ENCODE measurements around the gene MYL6.

The MYL6 gene

DNA sequence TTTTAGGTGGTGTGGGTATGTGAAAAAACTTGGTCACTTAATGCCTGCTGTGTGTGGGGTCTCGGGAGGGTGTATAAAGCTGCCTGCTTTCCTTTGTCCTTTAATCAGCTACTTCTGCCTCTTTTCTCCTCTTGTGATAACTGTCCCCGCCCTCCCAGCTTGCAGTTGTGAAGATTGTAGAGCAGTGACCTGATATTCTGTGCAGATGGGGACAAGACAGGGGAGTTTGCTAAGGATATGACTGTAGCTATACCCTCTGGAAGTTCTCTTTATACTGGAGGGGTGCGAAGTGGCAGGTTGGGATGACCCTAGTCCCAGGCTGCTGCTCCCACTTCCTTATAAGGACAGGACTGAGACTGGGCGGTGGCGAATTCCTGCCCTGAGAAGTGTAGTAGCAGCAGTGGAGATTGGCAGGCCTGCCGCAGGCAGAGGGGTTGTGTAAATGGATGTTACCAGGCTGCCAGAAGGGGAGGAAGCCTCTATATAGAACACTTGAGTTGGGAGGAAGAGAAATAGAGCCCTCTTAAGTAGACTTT is 835 bp downstream of the MYL6 start:
- no peak for DNase-seq

DNA sequence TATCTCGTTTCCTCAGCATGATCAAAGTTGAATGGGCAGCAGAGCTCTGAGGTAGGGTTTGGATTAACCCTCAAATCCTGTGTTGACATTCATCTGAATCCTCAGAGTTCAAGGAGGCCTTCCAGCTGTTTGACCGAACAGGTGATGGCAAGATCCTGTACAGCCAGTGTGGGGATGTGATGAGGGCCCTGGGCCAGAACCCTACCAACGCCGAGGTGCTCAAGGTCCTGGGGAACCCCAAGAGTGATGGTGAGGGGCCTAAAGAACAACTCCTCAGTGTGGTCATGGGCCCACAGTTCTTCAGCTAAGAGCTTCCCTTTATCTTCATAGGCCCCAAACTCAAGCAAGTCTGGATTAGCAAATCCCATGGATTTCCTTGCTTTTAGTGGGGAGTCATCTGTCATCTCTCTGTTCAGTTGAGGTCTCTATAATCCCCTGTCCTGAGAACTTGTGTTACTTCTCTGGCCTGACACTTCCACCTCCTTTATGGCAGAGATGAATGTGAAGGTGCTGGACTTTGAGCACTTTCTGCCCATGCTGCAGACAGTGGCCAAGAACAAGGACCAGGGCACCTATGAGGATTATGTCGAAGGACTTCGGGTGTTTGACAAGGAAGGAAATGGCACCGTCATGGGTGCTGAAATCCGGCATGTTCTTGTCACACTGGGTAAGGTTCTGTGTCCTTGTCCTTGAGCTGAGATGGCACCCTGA is 1.5 kb downstream of the MYL6 start:
- DNase-seq, result no peak

DNA sequence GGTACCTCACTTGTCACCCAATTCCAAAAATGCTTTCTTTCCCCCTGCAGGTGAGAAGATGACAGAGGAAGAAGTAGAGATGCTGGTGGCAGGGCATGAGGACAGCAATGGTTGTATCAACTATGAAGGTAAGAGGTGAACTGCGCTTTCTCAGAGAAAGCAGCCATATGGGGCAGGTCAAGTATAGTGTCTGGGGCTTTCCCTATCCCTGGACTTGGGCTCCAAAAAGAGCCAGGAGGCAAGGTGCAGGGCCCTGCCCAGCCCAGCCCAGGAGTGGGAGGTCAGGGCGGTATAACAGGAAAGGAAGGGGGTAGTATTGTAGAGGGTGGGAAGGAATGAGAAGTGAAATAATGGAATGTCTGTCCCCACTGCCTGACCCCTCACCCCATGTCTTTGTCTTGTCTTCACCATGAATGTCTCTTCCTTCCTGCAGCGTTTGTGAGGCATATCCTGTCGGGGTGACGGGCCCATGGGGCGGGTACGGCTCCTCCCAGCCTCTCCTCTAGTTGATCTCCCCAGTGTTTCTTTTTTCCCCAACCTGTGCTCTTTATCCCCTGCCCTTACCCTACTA is 2.1 kb downstream of the MYL6 start:
- DNase-seq, result peak; percentile 56

DNA sequence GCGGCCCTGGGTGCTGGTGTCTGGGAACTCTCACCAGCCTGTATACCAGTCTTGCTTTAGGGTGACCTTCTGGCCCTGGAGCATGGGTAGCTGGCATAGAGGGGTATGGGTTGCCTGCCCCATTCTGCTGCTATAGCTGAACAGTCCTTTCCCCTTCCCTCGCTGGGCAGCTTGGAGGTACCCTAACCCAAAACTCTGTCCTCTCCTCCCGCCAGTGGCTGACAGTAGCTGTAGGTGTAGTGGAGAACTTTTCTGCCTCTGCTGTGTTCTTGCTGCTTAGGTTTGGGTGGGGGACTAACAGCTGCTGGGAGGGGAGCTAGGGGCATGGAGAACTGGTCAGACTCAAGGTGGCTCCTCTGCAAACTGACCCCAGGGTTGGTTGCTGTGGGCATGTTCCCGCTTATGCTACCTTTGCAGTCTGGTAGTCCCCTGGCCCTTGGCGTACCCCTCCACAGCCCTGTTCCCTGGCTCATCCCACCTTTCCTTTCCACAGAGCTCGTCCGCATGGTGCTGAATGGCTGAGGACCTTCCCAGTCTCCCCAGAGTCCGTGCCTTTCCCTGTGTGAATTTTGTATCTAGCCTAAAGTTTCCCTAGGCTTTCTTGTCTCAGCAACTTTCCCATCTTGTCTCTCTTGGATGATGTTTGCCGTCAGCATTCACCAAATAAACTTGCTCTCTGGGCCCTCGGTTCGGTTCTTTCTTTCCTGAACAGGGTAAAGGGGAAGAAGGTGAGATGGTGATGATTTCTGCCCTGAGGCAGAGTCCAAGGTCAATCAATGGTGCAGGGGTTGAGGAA is 2.9 kb downstream of the MYL6 start:
- no peak for DNase-seq

DNA sequence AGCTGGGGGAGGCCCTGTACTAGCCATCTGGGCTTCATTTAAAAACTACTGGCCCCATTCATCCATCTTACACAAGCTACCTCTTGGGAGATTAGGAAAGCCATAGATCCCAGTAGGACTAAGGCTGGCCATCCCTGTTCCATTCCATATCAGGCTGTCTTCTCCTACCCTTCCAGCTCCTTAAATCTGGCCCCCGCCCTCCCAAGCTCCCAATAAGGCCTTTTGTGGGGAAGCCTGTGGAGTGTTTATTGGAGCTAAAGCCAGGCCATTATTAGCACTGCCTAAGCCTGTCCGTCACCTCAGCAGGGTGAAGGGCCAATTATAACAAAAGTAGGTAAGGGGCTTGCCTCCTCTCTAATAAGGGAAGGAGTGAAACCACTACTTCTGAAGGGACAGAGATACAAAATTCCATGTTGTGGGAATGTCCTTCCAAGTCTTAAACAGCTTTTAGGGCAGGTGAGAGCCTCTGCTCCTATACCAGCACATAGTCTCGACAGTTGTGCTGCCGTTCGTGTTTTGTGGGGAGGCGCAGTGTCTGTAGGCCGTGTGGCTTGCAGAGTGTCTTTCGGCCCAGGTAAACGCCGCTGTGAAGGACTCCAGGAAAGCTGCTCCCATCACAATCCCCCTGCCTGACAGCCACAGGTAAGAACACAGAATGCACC is 3.7 kb downstream of the MYL6 start:
- DNase-seq, result no peak

DNA sequence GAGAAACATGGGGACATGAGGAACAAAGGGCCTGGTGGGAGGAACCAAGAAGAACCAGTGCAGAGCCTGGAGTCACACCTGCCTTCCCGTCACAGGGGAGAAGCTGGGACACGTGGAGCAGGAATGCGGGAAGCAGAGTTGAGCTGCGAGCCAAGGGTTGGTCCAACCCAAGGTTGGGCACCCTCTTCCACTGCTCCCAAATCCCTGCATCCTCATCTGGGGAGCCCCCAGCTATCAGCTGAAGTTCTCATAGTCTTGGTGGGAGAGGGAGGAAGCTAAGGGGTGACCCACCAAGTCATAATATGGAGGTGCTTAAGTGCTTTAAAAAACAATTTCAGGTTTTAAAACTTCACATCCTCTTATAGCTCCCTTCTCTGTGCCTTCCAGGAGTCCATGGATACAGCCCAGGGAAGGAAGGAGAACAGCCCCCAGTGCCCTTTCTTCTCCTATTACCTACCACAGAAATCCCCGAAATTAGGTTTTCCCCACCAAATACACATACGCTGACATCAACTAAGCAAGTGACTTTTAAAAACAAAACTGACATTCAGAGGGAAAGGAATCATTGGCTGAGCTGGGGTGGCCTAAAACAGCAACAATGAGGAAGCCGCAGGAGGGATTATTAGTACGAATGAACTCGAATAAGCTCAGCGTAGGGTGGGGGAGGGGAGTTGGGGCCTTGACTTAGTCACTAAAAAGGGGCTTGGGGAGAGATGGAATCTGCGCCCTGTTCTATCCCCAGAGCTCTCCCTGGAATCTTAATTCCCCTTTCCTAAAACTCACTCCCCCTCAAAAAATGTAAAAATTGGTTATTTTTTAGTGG is 4.5 kb downstream of the MYL6 start:
- no peak for DNase-seq

DNA sequence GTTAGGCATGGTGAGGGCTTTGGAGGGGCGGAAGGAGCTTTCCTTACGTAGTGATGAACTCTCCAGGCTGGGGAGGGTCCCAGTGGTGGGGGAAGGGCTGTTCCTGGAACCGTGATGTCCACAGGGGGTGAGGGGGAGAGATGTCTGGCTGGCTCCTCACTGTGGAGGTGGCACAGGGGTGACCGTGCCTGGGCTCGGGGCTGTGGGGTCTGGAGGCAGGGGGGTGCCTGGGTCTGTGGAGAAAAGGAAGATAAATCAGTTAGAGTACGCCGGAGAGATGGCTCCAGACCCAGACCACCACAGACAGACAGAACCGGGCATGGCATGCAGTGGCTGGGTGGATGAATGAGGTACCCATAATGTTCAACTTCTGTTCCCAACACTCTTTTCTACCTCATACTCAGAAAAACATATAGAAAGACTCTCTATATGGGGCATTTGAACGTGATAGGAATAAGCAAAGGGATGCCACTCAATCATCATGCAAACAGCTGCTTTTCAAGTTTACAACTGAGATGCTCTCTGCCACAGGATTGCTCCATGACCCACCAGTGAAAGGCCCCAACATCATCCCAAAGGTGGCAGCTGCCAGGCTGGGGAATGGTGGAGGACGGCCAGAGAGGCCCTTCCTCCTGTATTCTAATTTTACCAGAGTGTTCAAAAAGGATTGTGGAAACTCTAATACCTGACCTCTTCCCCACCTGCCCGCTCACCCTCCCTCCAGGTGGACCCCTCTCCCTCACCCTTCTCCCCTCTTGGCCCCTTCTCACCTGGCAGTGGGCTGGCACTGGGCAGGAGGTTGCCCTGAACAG is 5.6 kb downstream of the MYL6 start:
- no peak for DNase-seq

DNA sequence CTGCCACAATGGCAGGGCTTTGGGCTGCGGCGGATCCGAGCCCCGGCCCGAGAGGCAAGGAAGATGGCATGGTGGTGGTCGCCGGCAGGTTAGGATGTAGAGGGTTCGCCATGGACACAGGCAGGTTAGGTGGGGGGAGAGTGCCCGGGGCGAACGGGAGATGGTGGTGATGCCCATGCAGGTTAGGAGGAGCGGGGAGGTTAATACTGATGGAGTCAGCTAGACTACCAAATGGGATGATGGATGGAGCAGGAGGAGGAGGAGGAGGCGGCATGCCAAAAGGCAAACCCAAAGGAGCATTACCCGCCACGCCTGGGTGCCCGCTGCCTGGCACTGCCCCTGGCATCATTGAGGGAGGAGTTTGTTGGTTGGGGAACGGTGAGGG is 6.2 kb downstream of the MYL6 start:
- no peak for DNase-seq

DNA sequence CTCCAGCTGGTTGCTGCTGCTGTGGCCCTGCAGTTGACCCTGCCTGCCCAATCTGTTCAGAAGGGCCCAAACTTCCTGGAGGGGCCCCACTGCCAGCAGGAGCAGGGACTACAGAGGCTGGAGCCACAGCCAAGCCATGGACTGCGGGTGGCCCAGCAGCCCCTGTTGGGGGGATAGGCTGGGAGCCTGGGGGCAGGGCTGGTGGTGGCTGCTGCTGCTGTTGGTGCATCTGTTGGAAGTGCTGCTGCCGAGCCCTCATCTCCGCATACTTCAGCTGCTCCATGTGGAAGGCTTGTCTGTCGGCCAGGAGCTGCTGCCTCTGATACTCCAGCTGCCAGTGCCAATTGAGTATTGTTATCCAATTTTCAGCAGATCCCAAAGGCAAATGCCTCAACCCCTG is 7.2 kb downstream of the MYL6 start:
- no peak for DNase-seq

DNA sequence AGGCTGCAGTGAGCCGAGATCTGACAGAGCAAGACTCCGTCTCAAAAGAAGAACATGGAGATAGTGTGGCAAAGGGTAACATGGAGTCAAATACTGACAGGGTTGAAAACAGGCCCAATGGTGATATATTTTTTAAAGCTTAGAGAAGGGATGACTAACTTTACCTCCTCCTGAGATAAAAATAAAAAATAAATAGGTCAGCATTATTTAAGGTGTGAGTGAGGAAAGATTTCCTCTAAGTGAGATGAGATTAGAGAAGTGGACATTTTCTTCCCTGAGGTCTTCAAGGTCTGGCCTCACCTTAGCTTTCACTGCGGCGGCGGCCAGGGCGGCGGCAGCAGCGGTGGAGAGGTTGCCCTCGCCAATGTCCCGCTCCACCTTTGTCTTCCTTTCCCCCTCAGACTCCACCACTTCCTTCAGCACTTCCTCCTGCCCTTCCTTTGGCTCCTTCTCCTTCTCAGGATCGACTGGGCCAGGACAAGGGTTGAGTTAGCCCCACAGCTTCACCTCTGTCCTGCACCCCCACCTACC is 11.1 kb downstream of the MYL6 start:
- no peak for DNase-seq

DNA sequence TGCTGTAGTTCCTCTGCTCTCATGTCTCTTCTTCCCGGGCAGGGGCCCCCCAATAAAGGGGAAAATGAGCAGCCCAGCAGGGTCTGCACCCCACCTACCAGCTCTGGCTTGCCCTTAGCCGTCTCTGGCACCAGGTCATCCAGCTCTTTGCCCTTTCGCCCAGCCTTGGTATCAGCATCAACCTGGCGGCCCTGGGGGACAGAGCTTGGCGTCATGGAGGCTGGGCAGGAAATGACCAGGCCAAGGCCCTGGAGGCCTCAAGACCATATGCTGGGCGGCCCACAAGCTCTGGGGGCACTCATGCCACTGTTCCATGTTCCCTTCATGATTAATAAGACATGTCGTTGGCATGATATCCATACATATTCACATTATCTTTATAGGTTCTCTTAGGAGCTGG is 14.7 kb downstream of the MYL6 start:
- DNase-seq, result no peak

DNA sequence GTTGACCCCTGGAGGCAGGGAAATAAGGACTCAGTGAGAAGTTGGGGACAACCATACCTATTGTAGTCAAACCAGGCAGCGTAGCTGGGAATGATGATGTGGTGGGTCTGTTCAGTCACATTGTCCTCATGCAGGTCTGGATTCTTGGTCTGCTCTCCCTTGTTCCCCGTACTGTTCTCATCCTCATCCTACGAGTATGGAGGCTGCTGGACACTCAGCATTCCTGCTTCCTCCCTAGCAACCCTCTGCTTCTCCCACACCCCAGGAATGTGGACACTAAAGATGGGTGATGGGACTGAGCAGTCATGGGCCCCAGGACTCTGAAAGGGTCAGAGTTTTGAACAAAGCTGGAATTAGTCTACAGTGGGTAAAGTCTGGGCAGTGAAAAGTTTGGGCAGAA is 20.2 kb downstream of the MYL6 start:
- no peak for DNase-seq

DNA sequence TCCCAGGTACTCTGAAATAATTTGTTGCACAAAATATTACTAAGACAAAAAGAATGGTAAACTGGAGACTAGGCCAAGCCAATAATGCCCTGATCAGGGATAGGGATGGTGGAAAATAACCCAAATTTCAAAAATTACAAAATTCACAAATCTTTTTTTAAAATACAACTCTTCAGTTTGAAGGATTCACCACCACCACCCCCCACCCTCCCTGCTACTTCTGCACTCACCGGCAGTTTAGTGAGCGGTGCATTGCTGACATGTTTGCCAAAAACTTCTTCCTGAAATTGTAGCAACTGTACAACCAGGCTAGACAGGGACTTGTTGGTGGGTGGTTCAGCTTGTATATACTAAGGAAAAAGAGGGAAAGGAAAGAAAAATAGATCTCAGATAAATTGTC is 28.8 kb downstream of the MYL6 start:
- DNase-seq, result no peak

DNA sequence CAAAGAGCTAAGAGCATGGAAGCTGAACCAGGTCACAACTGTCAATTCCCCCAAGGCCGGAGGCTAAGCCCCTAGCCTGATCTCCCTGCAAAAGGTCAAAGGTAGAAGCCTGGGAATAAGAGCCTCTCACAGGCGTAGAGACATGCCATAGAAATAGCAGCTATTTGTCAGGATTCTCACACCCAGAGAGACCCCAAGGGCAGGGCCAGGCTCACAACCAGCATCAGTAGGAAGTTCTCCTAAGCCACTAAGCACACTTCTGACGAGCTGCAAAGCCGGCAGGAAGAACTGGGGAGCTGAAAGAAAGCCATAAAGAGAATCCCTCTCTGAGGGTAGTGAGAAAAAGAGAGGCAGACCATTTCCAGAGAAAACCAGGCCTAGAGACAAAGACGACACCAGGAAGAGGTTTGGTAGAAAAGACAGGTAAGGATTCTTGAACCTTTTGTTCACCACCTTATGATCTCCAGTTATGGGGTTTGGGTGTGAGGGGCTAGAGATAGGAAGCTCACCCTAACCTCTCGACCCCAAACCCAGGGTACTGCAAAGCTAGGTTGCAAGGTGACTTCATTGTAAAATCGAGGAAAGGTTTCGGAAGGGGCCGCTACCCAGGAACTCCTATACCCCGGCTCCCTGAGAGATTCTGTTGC is 30.1 kb downstream of the MYL6 start:
- no peak for DNase-seq

DNA sequence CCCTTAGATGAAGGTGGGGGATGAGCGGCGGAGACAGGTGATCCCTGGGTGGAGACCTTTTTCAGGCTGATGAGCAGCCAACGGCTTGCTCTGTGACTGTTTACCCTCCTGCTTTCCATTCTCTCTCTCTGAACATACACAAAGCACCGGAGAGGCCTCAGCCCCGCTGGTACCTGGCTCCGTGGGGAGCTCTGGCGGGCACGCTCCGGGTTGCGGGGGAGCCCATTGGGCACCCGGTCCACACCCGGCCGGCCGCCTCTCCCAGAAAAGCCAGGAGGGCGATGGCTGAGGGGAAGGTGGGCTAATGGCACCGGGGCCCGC is 30.6 kb downstream of the MYL6 start:
- DNase-seq, result no peak

DNA sequence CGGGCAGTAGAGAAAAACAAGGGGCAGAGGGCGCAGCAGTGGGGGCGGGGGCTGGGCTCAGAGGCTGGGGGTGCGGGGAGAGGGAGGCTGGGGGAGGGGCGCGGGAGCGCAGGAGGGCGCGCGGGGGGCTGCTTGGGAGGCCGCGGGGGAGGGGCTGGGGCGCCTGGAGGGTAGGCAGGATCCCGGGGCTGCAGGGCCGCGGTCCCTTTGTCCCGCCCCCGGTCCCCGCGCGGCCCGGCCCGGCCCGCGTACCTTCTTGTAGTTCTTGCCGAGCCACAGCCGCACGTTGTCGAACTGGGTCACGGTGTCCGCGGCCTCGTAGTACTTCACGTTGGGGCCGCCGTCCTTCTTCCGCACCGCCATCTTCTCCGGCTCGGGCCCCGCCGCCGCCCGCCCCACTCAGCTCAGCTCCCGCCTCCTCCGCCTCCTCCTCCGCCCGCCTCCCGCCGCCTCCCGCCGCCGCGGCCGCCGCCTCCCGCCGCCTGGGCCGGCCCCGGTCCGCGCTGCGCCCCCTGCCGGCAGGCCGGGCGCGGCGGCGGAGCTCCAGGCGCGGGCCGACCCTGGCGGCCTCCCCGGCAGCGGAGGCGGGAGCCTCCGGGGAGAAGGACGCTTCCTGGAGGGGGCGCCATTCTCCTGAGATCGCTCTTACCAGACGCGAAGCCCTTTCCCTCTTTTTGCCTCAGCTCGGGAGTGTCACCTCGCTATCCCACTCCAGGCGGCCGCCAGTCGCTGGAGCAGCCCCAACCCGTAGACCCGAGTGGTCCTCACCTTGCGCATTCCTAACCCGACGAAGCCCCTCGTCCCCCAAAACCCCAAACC is 31.1 kb downstream of the MYL6 start, which contains the start of gene SMARCC2:
Gene SMARCC2, minus strand, starts transcription at position 385 of the 819 bp plus-strand sequence. Its CDS starts 22 bp downstream, at position 363.
- DNase-seq, result peak; percentile 87

DNA sequence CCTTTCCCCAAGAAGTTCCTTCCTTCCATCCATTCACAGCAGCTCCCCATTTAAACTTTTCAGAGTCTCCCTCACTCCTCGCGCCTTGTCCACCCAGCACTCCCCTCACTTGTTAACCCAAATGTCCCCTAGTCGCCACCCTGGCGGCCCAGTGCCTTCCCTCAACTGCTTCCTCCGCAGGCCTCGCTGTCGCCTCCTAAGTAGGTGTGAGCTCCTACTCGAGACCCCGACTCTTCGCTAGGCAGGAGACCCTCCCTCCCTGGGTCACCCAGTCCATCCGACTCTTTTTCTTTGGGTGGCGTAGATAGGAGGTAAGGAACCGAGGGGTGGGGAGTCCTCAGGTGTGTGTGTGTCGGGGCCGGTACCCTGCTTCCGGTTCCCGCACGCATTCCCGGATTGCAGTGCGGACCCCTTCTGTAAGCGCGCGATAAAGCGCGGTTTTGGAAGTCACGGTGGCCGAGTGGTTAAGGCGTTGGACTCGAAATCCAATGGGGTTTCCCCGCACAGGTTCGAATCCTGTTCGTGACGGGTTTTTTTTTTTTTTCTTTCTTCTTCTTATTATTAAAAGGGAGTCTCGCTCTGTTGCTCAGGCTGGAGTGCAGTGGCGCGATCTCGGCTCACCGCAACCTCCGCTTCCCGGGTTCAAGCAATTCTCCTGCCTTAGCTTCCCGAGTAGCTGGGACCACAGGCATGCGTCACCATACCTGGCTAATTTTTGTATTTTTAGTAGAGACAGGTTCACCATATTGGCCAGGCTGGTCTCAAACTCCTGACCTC is 31.9 kb downstream of the MYL6 start:
- DNase-seq, result peak; percentile 58

DNA sequence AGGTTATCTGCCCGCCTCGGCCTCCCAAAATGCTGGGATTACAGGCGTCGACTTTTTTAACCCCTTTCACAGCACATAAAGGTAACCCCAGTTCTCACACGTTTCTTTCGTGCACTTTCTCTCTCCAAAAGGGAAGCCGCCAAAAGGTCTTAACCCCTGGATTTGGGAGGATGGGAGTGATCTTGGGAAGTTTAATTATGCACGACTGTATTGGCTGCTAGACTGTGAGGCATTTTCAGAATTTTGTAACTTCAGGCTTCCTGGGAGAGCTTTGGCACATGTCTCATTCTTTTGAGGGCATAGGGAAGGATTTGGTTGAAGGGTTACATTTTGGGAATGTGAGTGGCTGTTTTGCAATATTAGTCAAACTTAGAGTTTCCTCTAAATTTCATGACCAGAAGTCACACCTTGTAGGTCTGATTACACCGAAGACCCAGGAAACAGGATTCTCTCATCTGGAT is 32.6 kb downstream of the MYL6 start:
- no peak for DNase-seq

DNA sequence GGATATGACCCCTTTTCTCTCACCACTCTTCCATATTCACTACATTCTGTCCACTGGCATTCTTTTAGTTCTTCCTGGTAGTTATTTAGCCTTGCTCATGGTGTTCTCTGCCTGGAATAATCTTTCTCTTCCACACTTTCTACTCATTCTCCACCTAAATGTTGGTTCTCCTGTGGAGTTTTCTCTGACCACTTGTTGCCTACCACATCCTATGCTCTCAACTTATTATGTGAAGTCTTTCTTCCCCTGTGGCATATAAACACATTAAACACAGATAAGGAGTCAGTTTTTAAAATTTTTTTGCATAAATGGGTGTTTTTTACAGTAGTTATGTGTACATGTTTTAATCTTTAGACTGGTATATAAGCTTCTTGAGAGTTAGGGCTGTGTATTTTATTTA is 34.4 kb downstream of the MYL6 start:
- no peak for DNase-seq
